Raji (cell line): Measurements from ENCODE around the gene NECTIN4.

ENCODE experiments used
- POLR2A ChIP-seq: IDR thresholded peaks from 2 replicates; pipeline ENCODE4 v1.6.1; 2011; ENCODE audit warnings: low read depth, low read length, control low read depth; ENCODE audit not compliant: insufficient read depth

NECTIN4 gene

DNA sequence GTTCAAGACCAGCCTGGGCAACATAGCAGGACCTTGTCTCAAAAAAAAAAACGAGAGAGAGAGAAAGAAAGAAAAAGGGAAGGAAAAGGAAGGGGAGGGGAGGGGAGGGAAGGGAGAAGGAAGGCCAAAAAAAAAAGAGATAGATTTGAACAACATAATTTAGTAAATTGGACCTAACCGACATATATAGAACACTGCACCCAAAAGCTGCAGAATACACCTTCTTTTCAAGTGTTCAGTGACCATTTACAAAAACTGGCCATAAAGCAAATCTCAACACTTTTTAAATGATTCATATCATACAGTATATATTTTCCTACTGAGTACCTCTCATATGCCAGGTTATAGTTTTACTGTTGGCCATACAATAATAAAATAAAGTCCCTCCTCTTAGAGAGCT lies 57.5 kb downstream of the NECTIN4 start:
- TF ChIP-seq POLR2A = no peak

DNA sequence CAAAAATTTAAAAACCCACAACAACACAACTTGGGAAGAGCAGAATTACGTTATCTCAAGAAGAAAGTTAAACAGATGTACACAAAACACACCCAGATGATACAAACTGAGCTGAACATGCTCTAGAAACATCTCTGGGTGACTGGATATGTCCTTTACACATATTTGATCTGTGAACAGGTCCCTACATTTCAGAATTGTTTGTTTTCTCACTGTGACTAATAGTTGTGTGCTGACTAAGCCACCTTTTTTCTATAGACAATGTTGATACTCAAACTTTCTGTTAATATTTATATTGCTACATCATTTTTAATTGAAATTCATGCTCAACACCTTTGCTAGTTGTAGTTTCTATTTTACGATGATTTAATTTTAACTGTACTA lies 67.4 kb downstream of the NECTIN4 start:
- TF ChIP-seq POLR2A = no peak

DNA sequence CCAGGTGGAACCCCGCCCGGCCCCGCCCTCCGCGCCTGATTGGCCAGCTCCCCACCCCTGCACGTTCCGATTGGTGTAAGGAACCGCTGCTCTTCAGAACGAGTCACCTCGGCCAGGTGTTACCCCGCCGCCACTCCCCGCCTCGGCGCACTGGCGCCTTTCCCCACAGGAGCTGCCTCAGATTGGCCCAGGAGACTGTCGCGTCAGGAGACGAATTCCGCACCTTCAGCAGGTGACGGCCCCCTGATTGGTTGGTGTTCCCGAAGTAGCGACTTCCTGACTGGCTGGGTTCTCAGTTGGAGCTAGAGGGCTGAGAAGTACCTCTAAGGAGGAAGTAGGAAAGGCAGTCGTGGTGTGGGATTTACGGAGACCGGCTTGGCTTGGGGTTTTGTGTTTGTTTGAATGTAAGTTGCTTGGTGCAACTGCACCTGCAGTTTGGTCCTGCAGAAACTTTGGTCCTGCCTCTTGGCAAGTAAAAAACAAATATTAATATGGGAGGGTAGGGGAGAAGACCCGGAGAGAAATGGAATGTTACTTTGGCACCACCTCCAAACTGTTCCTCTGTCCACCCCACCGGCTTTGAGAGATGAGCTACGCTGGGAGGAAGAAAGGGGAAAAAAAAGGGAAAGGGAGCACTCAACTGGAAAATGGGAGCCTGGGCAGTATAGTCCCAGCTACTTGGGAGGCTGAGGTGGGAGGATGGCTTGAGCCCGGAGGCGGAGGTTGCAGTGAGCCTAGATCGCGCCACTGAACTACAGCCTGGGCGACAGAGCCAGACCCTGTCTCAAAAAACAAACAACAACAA lies 68.0 kb downstream of the NECTIN4 start:
- TF ChIP-seq POLR2A = peak; percentile 80
